ENCODE measurements around the gene THSD7A.

Gene THSD7A, protein sequence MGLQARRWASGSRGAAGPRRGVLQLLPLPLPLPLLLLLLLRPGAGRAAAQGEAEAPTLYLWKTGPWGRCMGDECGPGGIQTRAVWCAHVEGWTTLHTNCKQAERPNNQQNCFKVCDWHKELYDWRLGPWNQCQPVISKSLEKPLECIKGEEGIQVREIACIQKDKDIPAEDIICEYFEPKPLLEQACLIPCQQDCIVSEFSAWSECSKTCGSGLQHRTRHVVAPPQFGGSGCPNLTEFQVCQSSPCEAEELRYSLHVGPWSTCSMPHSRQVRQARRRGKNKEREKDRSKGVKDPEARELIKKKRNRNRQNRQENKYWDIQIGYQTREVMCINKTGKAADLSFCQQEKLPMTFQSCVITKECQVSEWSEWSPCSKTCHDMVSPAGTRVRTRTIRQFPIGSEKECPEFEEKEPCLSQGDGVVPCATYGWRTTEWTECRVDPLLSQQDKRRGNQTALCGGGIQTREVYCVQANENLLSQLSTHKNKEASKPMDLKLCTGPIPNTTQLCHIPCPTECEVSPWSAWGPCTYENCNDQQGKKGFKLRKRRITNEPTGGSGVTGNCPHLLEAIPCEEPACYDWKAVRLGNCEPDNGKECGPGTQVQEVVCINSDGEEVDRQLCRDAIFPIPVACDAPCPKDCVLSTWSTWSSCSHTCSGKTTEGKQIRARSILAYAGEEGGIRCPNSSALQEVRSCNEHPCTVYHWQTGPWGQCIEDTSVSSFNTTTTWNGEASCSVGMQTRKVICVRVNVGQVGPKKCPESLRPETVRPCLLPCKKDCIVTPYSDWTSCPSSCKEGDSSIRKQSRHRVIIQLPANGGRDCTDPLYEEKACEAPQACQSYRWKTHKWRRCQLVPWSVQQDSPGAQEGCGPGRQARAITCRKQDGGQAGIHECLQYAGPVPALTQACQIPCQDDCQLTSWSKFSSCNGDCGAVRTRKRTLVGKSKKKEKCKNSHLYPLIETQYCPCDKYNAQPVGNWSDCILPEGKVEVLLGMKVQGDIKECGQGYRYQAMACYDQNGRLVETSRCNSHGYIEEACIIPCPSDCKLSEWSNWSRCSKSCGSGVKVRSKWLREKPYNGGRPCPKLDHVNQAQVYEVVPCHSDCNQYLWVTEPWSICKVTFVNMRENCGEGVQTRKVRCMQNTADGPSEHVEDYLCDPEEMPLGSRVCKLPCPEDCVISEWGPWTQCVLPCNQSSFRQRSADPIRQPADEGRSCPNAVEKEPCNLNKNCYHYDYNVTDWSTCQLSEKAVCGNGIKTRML (N-terminal part only)

DNA sequence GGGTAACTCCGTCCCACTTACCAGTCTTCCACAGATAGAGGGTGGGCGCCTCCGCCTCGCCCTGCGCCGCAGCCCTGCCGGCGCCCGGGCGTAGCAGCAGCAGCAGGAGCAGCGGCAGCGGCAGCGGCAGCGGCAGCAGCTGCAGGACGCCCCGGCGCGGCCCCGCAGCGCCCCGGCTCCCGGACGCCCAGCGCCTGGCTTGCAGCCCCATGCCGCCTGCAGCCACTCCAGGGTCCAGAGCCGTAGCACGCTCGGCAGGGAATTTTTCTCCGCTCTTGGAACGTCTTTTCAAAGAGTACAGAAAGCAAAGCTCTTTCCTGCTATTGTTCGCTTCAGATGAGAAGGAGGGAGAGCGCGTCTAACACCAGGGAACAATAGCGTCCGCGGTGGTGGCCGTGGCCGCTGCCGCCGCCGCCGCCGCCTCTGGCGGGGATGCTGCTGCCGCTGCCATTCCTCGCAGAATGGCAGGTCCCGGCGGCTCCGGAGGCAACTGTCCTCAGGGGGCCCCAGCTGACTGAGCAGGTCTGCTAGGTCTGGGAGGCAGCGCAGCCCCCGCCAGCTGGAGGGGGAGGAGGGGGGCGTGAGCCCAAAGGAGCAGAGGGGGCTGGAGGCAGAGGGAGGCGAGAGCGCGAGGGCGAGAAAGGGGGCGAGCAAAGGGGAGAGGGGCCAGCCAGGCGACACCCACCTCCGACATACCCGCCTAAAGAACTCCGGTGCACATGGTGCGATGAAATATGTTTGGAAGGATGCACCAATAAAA, at the start of gene THSD7A:
THSD7A (minus strand) TSS at position 463 of the 760 bp plus-strand sequence; CDS start at position 211, 252 bp downstream.
- peak; percentile 60 for DNase-seq

DNA sequence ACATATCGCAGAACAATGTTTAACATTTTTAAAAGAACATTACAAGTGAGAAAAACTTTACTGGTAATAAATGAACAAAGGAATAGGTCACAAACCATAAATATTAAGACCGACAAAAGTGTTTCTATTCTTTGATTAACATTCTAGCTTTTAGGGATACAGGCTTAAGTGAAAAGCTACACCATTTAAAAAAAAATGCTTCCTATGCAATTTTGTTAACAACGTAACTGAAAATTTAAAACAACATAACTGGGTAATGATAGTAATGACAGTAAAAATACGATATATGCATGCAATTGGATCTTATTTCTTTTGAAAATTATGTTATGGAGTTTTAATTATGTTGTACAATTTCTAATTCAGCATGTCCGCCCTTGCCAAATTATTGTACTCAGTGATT, 49.7 kb upstream of the THSD7A start:
- no peak for DNase-seq

DNA sequence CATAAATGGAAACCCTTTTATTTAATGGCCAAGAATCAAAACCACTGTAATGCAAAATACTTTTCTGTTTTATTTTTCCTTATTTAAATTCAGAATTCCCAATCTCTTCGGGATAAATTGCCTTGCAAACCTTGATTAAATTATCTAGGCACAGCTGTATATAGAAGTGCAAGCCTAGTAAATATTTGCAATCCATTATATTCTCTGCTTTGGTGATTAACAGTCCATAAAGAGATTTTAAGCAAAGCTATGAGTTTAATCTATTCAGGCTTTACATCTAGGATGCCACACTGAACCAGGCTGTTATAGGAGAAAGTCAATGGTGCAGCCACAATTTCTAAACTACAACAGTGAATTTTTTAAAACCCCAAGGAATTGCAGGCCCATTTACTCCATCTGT, 43.6 kb upstream of the THSD7A start:
- no peak for DNase-seq

DNA sequence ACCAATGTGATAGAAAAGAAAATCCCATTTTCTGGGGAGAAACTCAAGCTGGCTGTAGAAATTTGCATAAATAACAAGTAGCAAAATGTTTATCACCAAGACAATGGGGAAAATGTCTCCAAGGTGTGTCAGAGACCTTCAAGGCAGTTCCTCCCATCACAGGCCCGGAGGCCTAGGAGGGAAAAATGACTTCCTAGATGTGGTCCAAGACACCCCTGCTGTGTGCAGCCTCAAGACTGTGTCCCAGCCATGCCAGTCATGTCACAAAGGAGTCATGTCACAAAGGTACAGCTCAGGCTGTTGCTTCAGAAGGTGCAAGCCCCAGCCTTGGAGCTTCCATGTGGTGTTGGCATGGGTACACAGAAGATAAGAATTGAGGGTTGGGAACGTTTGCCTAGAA, 33.7 kb upstream of the THSD7A start:
- no peak for DNase-seq

DNA sequence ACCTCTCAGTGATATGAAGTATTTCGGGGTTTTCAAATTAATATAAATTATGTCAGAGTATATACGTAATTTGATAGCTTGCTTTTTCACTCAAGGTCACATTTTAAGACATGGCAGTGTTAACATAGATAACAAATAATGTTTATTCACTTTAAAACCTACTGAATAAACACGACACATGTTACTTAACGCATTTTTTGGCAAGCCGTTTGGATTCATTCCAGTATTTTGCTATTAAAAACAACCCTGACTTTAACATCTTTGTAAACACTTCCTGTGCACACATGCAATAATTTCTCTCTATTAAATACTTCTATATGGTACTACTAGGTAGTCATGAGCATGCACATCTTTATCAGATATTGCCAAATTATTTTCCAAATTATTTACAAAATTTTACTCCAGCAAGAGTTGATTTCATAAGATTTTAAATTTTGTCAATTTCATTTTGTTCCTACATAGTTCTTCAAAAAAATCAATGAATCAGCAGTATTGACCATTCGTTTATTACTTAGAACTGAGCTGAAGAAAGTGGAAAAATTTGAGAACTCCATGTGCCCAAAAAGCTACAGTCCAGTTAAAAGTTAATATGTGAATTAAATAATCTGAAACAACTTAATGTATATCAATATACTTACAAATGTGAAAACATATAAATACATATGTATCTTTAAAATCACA, 26.8 kb upstream of the THSD7A start:
- DNase-seq = no peak

DNA sequence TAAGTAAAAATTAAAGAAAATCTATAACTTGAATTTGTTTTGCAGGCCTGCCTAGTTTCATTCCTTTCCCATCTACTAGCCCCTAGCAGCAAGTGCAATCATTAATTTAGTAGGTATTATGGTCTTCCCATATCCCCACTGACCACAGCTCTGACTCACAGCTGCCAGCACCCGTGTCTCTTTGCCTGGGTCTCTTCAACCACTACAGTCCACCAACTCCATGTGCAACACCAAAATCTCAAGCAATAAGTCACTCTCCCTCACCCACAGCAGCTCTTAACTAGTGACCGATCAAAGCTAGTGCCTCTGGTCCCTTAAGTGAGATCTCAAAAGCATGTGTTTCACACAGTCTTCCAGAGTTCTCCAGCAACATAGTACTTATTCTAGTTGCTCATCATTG, 26.0 kb upstream of the THSD7A start:
- no peak for DNase-seq

DNA sequence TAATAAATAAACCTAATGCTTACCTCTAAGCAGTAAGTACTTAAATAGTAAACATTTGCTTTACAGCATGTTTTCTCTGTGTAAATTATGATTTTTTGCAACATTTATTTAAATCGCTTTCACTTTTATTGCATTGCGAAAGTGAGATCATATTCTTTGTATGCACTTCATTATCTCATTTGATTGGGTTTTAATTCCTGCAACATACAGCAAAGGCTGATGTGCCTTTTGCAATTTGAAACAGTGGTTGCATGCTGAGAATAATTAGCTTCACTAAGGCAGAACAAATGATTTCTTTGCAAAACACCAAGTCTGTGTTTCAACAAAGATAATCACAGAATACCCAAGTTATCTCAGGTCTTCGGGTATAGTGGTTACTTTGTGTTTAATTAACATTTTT, 16.3 kb upstream of the THSD7A start:
- DNase-seq = no peak

DNA sequence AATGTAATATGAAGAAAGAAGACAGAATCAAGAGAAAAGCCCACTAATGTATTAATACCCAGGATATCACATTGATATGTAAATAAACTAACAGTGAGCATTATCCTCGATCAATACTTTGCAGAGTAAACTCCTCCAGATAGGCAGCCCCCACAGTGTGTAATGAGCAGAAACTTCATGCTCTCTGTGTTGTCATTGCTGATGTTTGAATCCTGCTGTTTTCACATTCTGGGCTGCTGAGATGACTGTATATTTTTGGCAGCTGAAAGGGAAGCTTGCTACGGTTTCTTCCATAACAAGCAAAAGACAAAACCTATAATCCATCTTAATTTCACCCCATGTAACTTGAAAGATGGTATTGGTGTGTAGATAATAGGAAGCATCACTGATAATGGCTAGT, 15.3 kb upstream of the THSD7A start:
- no peak for DNase-seq

DNA sequence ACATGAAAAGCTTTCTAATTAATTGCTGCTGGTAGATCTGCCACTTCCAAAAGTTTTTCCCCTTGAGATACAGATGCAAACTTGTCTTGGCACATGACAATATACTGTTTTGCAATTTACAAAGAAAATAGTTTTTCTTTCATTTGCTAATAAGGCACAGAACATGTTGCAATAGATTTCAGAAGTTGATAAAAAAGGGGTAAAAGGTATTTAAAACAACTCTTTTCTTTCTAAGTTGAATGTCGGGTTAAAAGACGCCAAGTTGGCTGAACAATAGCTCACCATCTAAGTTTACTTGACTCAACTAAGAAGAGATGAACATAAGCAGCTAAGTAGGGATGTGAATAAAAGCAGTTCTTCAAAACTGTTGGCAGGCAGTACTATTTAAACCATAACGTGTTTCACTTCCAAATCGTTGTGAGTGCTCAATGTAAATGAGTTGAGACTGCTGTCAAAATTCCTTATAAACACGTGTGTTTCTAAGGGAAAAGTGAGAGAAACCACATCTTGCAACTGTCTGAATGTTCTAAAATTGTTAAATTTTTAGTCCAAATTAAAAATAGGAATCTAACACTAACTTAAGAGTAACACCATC, 14.5 kb upstream of the THSD7A start:
- DNase-seq = no peak

DNA sequence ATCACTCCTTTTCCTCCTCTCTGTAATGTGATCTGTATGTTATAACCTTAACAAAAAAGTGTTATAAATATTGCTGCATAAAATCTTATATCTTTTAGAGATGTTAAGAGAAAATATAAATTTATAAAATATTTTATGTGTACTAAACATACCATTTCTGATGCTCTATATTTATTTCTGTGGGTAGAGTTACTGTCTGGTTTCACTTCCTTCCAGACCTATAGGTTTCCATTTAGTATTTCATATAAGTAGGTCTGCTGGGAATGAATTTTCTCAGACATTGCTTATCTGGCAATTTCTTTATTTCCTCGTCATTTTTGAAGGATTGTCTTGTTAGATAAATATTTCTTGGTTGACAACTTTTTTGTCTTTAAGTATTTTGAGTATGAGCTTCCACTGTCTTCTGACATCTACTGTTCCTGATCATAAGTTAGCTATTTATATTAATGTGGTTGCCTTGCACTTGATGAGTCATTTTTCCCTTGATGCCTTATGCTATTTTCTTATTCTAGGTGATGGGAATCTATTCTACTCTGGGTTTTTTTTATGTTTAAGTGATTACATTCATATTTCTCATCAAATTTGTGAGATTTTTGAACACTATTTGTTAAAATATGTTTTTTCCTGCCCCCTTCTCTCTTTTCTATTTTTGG, 11.2 kb upstream of the THSD7A start:
- no peak for DNase-seq

DNA sequence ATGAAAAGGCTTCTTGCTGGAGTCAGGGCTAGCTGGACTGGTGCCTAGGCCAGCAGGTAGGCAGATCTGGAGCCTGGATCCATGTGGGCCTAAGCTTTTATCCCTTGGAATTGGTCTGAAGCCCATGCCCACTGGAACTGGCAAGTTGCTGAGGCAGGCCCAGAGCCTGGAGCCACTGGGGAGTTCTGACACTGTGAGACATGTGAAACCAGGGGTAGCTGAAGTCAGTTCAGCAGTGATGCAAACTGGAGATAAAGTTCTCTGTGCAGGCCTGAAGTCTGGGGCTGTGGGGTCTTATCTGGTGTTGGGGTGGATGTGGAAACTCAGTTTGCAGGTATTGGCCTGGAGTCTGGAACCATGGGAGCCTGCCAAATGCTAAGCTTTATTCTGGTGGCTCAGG, 9.7 kb upstream of the THSD7A start:
- DNase-seq = no peak

DNA sequence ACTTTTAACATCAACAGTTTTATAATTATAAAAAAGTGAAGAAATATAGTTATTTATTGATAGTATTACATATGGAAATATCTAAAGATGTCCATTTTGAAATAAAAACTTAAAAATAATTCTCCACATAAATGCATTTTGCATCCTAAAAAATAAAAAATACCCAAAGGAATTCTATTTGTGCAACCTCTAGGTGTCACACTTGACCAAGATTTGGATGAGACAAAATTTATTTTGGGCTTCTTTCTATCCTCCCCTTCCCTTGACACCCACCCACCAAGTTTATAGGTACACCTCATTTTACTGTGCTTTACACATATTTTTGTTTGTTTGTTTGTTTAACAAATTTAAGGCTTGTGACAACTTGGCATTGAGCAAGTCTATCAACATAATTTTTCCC, 3.3 kb upstream of the THSD7A start:
- no peak for DNase-seq

DNA sequence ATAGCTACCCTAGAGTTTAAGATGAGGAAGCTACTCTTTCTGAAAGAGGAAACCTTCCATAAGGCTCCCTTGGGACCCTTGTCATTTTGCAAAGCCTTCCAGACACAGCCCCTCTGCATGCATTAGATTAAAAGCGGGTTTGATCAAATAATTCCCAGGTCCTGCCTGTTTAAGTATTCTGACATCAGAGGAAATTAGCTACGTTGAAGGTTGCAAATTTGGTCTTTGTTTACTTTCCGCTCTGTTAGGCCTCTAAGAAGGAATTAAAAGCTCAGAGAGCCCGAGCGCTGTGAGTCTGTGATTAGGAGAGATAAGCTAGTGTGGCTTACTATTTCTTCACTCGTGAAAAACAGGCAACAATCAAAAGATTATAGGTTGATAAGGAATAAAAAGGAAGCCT, 1.4 kb upstream of the THSD7A start:
- DNase-seq = peak; percentile 69

DNA sequence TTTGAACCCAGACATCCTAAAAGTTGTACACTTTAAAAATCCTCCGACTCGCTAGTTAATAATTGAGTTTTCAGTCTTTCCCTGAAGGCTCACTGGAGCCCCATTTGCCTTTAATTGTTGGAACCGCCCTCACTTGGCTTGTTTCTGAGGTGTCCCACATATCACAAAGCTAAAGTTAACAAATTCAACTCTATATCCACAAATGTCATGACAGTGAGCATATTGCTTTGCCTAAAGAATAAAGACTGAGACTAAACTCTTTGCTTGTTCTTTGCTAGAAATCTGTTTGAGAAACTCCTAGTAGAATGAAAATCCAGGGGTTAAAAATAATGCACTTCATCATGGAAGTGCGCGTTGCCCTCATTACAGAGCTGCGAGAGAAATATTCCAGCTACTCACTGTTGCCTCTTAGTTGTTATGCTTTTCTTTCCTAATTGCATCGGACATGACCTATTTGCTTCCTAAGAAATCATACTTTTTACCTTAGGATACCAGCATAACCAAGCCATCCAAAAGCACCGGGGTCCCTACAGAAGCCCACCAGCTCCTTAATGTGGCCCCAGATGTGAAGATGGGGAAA, 752 bp downstream of the THSD7A start:
- no peak for DNase-seq

DNA sequence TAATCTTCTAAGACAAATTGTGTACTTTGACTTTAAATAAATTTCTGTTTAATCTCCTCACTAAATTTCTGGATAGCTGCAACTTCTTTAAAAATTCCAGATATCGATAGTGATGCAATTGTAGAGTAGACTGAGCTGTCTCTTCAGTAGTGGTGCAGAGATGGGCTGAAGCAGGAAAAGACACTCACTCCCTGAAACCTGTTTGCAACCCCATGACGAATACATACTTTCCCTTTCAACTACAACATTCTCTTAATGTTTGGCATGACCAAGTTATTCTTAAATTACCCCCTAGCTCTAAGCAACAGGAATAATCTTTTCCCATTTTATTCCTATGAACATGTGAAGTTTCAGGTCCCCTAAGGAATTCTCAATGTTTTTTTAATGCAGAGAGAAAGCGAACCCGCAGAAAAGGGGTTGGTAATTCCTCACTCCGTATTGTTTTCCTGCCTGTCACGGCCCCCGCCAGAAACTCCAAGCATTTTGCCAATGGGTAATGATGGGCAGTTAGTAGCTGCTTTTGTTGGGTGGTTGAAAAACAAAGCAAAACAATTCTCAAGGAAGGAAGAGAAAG, 1.3 kb downstream of the THSD7A start:
- no peak for DNase-seq

DNA sequence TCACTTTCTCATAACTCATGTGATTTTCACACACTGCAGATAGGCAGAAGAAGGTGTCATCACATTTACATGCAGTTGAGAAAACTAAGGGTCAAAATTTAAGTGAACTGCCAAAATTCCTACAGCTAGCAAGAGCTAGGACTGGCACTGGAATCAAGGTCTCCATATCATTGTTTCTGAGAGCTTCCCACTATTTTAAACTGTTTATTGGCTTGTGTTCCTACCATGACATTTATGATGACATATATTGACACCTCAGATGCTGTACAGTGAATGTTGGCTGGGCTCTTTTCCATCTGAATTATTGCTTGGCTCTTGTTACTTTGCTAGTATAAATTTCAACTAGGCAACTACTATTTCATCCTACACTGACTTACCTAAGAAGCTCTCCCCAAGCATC, 2.0 kb downstream of the THSD7A start:
- no peak for DNase-seq

DNA sequence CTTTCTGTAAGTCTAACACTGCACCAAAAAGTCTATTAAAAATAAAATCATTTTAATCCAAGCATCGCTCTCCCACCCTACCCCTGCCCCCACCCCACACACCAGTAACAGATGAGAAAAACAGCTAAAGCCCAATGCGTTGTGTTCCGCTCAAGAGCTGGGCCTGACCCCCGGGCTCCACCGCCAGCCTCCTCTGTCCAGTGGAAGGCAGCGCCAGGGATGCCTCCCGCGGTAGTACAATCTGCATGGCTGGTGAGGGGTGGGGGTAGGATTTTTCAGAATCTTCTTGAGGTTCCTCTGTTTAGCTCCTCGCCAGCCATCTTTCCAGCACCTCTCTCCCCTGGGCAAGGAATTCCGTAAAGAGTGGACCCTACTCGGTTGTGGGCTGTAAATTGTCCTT, 12.1 kb downstream of the THSD7A start:
- DNase-seq = no peak

DNA sequence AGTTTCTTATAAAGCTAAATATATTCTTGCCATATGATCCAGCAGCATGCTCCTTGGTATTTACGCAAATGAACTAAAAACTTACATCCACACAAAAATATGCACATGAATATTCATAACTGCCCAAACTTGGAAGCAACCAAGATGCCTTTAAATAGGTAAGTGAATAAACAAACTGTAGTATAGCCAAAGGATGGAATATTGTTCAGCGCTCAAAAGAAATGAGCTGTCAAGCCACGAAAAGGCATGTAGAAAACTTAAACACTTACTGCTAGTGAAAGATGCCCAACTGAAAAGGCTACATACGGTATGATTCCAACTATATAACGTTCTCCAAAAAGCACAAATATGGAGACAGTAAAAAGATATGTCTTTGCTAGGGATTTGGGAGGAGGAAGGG, 12.7 kb downstream of the THSD7A start:
- no peak for DNase-seq

DNA sequence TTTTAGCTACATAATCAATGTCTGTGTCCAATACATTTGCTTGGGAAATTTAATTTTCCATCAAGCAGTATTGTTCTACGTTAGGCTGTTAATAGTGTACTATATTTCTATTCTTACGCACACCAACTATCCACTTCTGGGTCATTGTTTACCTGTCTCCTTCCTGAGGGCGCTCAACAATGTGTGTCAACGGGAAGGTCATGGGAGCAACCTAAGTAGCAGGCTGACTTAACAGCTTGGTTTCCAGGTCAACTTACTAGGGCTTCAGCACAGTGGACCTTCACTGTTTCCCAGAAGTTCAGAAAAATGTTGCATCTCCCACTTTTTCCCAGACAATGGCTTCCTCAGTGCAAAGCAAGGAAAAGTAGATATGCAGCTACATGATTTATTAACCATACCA, 13.7 kb downstream of the THSD7A start:
- no peak for DNase-seq

DNA sequence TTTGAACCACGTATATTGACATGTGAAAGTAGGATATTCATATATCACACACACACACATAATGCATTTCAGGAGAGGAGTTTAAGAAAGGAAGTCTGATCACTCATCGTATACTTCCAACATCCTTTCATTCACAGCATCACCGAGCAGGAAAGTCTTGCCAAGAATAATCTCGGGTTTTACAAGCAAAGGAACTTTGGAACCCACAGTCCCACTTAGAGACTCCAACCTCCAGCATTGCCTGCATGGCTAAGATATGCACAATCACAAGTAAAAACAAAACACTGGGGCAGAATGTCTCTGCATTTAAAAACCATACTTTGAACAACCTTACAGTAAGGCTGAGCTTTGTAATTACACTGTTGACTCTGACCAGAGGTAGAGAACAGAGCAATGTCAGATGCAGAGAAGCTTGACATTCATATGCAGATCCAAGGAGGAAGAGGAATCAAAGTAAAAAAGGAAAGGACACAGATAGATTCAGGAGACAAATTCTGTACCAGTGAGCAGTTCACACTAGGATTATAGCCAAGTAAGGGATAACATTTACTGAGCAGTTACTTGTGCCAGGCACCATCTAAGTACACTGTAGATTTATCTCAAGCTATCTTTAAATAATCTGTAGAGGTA, 14.8 kb downstream of the THSD7A start:
- DNase-seq = no peak

Data from NCI-H774 (cell line).